ENCODE measurements around the gene IL12B. TPM values are rescaled to one million over a fixed set of nuclear protein-coding genes. Genes with fewer than 3 reads are reported as not detected.
"Not testable (repeated sequence)": the region's sequence is repeated elsewhere in the genome, so short reads cannot be mapped to it uniquely, and the experiment has no call there.

Gene IL12B
- polyA plus RNA-seq, 3 donors, result 0.06 to 0.13 TPM; not detected in 1

GRCh38 chr5:159333545-159333925, 3.2 kb upstream of the IL12B start:
- DNase-seq, result no peak

DNA sequence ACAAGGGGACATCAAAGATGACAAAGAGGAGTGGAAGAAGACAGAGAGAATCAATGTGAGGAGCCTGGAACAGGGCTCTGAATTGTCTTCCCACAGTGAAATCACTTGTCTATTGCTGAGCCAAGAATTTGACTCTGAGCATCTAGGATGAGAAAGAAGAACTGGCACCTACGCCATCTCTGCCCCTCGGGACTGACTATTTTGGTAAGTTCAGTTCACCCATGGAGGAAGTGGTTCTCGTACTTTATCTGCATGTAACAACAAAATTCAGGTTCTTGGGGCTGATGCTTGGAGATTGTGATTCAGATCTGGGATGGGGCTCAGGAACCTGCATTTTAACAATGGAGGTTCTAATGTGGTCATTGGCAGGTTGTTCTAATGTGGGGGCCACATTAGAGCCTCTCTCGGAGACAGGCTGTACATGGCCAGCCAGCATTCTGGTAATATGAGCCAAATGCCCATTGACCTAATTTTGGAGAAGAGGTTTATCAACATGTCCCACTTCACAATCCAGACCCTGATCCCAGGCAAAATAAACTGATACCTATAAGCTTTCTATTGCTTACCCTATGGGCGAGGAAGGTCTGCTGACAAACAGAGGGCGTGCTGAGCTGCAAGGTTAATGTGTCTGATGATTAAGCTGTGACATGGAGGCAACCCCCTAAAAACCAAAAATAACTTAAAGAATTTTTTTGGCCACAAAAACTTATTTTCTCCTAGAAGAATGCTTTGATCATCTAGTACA, 2.7 kb upstream of the IL12B start:
- DNase-seq, result no peak

GRCh38 chr5:159331093-159331973, 1.0 kb upstream of the IL12B start:
- peak; percentile 41 for DNase-seq

- no peak for DNase-seq
These were observed 5.3 kb downstream of the IL12B start for GRCh38 chr5:159324986-159325385.

DNA sequence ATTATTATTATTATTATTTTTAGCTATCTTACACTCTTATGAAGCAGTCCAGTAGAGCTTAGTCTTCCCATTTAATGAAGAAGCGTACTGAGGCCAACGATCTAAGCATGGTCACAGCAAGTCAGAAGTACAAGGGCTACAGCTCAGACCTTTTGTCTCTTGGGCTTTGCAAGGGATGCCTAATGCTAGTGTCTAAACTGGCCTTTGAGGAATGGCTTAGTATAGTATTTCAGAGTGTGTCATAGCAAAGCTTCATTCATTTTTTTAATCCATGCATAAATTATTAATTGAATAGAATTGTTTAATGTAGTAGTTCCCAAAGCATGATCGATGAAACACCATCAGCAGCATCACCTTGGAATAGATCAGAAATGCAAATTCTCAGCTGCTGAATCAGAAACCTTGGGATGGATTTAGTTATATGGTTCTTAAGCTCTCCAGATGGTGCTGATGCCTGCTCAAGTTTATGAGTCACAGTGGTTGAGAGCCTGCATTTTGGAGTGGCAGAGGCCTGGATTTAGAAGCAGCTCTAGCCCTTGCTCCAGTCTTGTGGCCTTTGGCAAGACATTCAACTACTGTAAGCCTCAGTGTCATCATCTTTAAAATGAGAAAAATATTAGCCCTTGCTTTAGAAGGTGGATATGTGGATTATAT, 6.1 kb downstream of the IL12B start:
- no peak for DNase-seq

GRCh38 chr5:159322180-159322579, 8.1 kb downstream of the IL12B start:
- no peak for DNase-seq

GRCh38 chr5:159319832-159320231, 10.5 kb downstream of the IL12B start:
- no peak for DNase-seq

DNA sequence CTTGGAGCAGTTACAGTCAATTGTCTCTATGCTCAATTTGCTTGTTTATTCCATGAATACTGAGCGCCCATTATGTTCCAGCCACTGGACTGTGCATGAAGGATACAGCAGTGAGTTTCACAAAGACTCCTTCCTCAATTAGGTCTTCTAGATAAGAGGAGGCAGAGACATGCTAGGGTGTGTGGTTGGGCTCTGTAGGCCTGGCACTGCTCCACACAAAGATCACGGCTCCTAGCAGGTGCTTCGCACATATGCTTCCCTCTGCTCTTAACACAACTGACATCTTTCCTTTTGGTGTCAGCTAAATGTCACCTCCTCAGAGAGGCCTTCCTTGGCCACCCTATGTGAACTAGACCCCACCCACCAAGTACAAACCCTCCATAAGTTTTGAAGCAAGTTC, 10.9 kb downstream of the IL12B start:
- no peak for DNase-seq

DNA sequence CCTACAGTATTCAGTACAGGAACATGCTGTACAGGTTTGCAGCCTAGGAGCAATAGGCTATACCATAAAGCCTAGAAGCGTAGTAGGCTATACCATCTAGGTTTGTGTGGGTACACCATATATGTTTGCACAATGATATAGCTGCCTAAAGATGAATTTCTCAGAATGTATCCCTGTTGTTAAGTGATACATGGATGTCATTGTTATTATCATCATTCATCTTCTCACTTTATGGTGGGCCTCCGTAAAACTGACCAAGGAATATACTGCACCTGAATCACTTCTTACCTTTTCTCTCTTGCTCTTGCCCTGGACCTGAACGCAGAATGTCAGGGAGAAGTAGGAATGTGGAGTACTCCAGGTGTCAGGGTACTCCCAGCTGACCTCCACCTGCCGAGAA, 11.8 kb downstream of the IL12B start:
- DNase-seq, result no peak

- no peak for DNase-seq
These were observed 12.4 kb downstream of the IL12B start for GRCh38 chr5:159317849-159318248.

- DNase-seq, result peak; percentile 47
These were observed 13.5 kb downstream of the IL12B start for GRCh38 chr5:159316519-159317383.

GRCh38 chr5:159313197-159313596, 17.1 kb downstream of the IL12B start:
- DNase-seq, result no peak

GRCh38 chr5:159311063-159311462, 19.2 kb downstream of the IL12B start:
- no peak for DNase-seq

- peak; percentile 33 for DNase-seq
These were observed 19.8 kb downstream of the IL12B start for GRCh38 chr5:159310511-159310910.

DNA sequence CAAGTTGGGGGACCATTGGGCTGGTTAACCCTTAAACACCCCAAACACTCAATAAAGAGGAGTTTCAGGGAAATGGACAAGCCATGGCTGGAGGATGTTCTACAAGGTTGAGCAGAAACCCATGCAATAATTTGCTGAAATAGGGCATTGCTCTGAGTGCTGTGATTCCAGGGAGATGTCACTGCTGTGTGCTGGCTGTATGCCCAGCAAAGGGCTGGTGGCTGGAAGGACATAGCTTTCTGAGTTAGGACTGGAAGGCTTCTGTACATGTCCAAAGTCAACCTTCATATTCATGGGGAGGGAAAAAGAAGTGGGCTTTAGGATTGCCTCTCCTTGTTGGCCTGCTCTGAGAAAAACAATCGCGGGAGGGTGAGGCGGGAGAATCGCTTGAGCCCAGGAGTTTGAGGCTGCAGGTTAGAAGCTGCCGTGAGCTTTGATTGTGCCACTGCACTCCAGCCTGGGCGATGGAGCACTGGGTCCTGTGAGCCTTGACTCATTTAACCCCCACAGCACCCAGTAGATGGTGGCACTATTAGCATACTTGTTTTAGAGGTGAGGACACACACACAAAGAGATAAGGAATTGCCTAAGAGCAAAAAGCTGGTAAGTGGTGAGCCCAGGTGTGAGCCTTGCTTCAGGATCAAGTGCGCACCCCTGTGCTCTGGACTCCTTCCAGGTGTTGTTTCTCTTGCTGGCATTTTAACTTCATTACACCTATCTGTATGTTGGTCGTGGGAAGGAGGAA, 20.4 kb downstream of the IL12B start:
- DNase-seq, result no peak

- DNase-seq, result no peak
These were observed 25.2 kb downstream of the IL12B start for GRCh38 chr5:159304961-159305595.

GRCh38 chr5:159303286-159303685, 27.0 kb downstream of the IL12B start:
- no peak for DNase-seq

DNA sequence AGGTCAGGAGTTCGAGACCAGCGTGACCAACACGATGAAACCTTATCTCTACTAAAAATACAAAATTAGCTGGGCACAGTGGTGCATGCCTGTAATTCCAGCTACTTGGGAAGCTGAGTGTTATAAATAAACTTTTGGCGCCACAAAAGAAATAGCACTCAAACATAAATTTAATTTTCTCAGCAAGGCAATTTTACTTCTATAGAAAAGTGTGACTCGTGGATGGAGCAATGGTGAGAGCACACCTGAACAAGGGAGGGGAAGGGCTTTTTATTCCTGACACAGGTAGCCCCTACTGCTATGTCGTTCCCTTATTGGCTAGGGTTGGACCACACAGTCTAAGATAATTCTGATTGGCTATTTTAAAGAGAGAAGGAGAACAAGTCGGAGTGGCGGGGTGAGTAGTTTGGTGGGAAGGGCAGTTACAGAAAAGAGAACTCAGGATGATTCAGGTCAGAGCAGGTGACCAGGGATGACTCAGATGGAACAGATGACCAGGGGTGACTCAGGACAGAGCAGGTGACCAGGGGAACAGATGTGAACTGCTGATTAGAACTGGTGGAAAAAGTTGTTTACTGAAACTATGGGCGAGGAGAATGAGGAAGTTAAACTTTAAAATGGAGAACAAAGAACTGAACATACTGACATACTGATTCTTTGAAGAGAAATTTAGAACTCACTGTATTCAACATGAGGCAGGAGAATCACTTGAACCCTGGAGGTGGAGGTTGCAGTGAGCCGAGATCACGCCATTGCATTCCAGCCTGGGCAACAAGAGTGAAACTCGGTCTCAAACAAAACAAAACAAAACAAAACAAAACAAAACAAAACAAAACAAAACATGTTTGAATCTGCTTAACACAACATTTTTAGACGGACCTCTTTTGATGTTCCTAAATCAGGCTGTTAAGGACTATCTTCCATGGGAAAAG, 28.1 kb downstream of the IL12B start:
- DNase-seq, result not testable (repeated sequence)

GRCh38 chr5:159301466-159301865, 28.8 kb downstream of the IL12B start:
- no peak for DNase-seq

Measured in renal pelvis (tissue), 4 donors.